Right atrium auricular region (tissue), 2 donors: Measurements from ENCODE around the gene UNC45A. TPM values are rescaled to one million over a fixed set of nuclear protein-coding genes. Genes with fewer than 3 reads are reported as not detected.

Experiments
- DNase-seq: peaks from one replicate; pipeline ENCODE4 v3.0.0-alpha.2; 2019; ENCODE audit warnings: low spot score
- H3K27ac ChIP-seq, 2 donors: fragments of 200-600 bp; sonication (generic); 1 replicate in 1 of 2; 2 replicates in 1 of 2; pipeline ENCODE4 v1.5.1; 2016 to 2019
- H3K27me3 ChIP-seq, 2 donors: fragments of 200-600 bp; sonication (generic); one replicate each; pipeline versions ENCODE4 v1.5.1 to v1.6.0; 2017 to 2019
- H3K36me3 ChIP-seq: fragments of 200-600 bp; sonication (generic); one replicate; pipeline ENCODE4 v1.5.1; 2016
- H3K4me1 ChIP-seq, 2 donors: fragments of 200-600 bp; sonication (generic); one replicate each; pipeline versions ENCODE4 v1.5.1 to v1.6.0; 2017 to 2019
- H3K4me3 ChIP-seq, 2 donors: fragments of 200-600 bp; sonication (generic); 1 replicate in 1 of 2; 2 replicates in 1 of 2; pipeline ENCODE4 v1.5.1; 2017 to 2019; ENCODE audit warnings: mild to moderate bottlenecking in 1 of 2, moderate library complexity in 1 of 2
- H3K9me3 ChIP-seq, 2 donors: fragments of 200-600 bp; sonication (generic); one replicate each; pipeline ENCODE4 v1.5.1; 2019
- CTCF ChIP-seq, 2 donors: fragments of 200-600 bp; sonication (generic); IDR thresholded peaks; one replicate each; pipeline ENCODE4 v1.5.1; 2019; ENCODE audit warnings: antibody characterized with exemption in 2 of 2
- total RNA-seq, 2 donors: library from RNA; depleted of rRNA; stranded (reverse); fragments of >200 nt; gene quantifications; one replicate each; pipeline ENCODE4 v1.1.0, GENCODE V29; 2016

Gene UNC45A
- total RNA-seq, 2 donors from 2014 or later: 17.4 to 19.0 TPM

- no peak overlapping the region for H3K4me3 ChIP-seq
- no peaks in the 10 kb centered on the region for H3K27me3 ChIP-seq
- H3K36me3 ChIP-seq: peaks cover 63% of the 10 kb centered on the region
- TF ChIP-seq CTCF (IDR thresholded peaks at IDR 0.05): no peak
- DNase-seq: no peak
- no peaks in the 10 kb centered on the region for H3K9me3 ChIP-seq
- peaks cover 0 to 34% of the 10 kb centered on the region in 2 donors for H3K4me1 ChIP-seq
- no peak overlapping the region for H3K27ac ChIP-seq
Measured at GRCh38 chr15:90889736-90890456, 45.2 kb upstream of the UNC45A start.

GRCh38 chr15:90890839-90891238 is 44.2 kb upstream of the UNC45A start:
- TF ChIP-seq CTCF (IDR thresholded peaks at IDR 0.05): no peak
- no peak overlapping the region for H3K27ac ChIP-seq

GRCh38 chr15:90891346-90891949 is 43.6 kb upstream of the UNC45A start:
- peaks cover 63% of the 10 kb centered on the region for H3K36me3 ChIP-seq
- no peaks in the 10 kb centered on the region for H3K9me3 ChIP-seq
- no peaks in the 10 kb centered on the region for H3K27me3 ChIP-seq
- H3K27ac ChIP-seq: no peak overlapping the region
- DNase-seq: no peak
- H3K4me1 ChIP-seq: peaks cover 0 to 18% of the 10 kb centered on the region in 2 donors
- H3K4me3 ChIP-seq: no peak overlapping the region
- TF ChIP-seq CTCF (IDR thresholded peaks at IDR 0.05): no peak

More at GRCh38 chr15:90890839-90891238, 44.2 kb upstream of the UNC45A start:
- Histone ChIP-seq H3K27me3 (no peaks in the 10 kb centered on the region), H3K4me1 (peaks cover 0 to 25% of the 10 kb centered on the region in 2 donors), H3K36me3 (peaks cover 63% of the 10 kb centered on the region), H3K4me3 (no peak overlapping the region), H3K9me3 (no peaks in the 10 kb centered on the region)
- no peak for DNase-seq

- H3K4me3 ChIP-seq: no peak overlapping the region
- TF ChIP-seq CTCF (IDR thresholded peaks at IDR 0.05): no peak
- no peaks in the 10 kb centered on the region for H3K9me3 ChIP-seq
- peaks cover 59% of the 10 kb centered on the region for H3K36me3 ChIP-seq
- H3K4me1 ChIP-seq: peaks cover 0 to 13% of the 10 kb centered on the region in 2 donors
- no peaks in the 10 kb centered on the region for H3K27me3 ChIP-seq
- no peak overlapping the region for H3K27ac ChIP-seq
- no peak for DNase-seq
Measured at GRCh38 chr15:90892023-90892422, 43.1 kb upstream of the UNC45A start.

GRCh38 chr15:90892498-90893174 is 42.4 kb upstream of the UNC45A start:
- Histone ChIP-seq H3K4me1 (peaks cover 0 to 8% of the 10 kb centered on the region in 2 donors), H3K4me3 (no peak overlapping the region), H3K27ac (no peak overlapping the region), H3K36me3 (peaks cover 54% of the 10 kb centered on the region), H3K27me3 (no peaks in the 10 kb centered on the region), H3K9me3 (no peaks in the 10 kb centered on the region)
- DNase-seq: no peak
- no peak for TF ChIP-seq CTCF (IDR thresholded peaks at IDR 0.05)
